EL (cell line): ENCODE results near the gene CYP3A4.
A peak's percentile ranks its signal among the peaks of the same experiment; 100 is the strongest.
"Not testable (repeated sequence)": the region's sequence is repeated elsewhere in the genome, so short reads cannot be mapped to it uniquely, and the experiment has no call there.

Experiments used
- DNase-seq: peaks from one replicate; pipeline ENCODE4 v3.0.0-alpha.2; 2016

Gene CYP3A4

DNA sequence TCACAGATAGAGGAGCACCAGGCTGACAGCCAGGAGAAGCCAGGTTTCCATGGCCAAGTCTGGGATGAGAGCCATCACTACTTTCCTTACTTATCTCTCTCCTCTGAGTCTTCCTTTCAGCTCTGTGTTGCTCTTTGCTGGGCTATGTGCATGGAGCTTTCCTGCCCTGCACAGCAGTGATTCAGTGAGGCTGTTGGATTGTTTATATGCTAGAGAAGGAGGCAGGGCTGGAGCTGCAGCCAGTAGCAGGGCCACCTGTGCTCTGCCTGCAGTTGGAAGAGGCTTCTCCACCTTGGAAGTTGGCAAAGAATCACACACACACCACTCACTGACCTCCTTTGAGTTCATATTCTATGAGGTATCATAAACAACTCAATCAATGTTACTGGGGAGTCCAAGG lies at the start of gene CYP3A4:
TSS of gene CYP3A4 (minus strand) at position 178 of the 400 bp plus-strand sequence. CDS start at position 75, 103 bp downstream.
- DNase-seq: no peak

DNA sequence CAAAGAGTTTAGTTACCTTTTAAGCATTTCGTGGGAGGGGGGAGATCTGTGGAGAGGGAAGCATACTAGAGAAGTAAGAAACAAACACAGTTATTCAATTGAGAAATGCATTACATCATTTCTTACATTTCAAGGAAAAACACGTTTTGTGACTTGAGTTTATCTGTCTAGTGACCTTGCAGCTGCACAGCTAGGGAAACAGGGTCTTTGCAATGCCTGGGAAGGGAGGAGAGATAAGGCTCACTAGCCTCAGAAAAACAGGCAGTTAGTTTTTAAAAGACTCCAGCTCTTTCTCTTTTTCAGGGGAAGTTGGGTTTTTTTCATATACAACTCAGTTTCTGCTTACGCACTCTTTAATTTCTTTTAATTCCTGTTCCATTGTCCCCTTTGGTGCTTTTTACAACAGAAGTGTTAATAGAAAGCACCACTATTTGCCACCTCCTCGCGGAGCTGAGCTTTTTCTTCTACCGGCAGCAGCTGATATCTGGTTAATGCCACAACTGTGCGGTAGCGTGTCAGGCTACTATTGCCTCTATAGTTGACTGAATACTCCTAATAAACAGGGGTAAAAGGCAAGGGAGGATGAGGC lies 49.4 kb upstream of the CYP3A4 start:
- DNase-seq: no peak

- DNase-seq: no peak
These were observed 47.6 kb upstream of the CYP3A4 start for GRCh38 chr7:99831595-99831994.

DNA sequence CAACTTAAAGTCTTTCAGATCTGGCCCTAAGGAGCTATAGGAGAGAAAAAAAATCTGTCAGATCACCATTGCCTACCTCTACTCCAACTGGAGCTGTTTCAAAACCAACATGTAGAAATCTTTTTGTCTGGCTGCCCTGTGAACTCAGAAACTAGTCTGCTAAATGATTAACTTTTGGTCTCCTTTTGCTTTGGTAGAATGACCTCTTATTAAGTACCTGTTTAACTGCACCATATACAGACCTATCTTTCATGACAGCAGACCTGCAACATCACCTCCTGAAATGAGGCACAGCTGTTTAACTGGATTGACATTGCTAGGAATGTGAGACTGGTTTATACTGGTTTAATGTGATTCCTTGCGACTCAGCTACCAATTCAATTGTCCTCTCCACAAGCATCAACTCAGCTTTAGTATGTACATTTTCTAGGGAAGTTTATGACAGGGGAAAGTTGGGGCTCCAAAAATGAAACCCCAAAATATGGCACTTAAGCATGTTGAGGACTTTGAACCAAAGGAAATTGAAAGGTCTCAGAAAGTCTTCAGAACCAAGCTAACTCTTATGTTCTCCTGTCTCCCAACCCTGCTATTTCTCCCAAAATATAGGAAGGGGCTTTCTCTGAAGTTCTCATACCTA lies 45.7 kb upstream of the CYP3A4 start:
- no peak for DNase-seq

DNA sequence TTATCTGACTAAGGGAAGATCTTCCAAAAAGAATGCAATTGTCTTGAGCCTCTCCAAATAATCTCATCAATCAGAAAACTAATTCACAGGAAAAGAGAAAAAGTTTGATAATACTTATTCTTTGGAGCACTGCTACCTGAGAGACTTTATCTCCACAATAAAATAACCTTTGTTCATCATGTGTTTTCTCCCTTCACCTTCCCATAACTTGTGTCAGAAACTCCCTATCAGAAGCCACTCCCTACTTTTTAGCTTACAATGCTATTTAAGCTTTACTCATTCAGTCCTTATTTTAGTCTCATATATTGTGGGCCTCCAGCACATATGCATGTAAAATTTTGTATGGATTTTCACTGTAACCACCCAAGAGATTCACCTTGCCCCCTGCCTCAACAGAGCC lies 44.8 kb upstream of the CYP3A4 start:
- DNase-seq: no peak

DNA sequence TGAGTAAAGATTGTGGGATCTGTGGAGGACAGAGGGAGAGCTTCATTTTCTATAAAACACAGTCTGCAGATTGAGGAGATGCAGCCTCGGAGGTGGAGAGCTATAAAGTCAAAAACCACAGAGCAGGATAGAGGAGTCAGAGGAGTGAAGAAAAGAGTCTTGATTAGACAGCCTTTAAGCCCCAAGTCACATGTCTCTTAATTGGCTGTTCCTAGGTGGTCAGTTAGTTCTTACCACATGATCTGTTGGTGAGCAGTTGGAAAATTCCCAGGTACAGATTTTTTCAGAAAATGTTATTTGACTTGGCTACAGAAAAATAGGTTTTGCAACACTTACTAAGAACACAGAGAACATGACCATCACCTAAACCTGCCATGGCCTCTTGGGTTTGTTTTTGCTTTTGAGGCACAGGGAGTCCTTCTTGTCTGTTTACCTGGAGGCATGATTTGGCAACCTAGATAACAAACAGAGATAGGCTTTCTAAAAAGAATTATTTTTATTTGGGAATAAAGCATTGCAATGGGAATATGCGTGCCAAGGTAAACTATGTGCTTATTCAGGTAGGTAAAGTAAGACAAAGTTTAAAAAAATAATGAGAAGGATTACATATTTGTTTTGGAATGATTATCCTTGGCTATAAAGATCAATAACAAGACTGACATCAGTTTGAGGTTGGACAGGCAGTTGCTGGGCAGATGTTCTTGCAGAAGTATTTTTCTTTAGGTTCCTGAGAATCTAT lies 43.2 kb upstream of the CYP3A4 start:
- no peak for DNase-seq

- no peak for DNase-seq
These were observed 41.9 kb upstream of the CYP3A4 start for GRCh38 chr7:99825873-99826272.

DNA sequence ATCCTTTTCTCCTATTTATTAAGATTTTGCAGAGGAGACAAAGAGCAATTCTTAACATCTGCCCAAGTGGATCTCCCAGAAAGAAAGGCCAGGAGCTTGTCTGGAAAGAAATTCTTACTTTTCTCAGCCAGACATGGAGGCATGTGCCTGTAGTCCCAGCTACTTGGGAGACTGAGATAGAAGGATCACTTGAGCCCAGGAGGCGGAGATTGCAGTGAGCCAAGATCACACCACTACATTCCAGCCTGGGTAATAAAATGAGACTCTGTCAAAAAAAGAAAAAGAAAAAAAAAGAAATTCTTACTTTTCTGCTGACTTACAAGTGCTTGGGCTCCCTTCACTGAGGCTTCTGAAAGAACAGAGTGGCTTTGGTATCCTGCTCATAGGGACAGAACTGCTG lies 41.5 kb upstream of the CYP3A4 start:
- DNase-seq: no peak

DNA sequence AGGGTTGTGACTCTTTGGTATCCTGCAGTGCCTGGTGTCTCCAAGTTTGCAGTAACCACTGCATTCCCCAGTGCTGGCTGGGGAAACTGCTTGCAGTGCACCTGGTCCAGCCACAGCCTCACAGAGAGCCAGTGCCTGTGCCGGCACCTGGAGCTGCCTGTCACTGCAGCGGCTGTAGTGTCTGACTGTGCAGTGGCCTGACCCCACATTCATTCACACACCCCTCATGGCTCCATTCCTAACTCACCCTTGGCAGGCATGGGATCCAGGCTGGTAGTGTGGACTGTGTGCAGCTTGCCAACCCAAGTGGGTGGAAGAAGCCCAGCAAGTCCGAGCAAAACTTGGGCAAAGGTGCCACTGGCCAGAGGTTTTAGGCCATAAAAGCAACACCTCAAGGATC lies 40.1 kb upstream of the CYP3A4 start:
- DNase-seq: no peak

- DNase-seq: no peak
These were observed 39.0 kb upstream of the CYP3A4 start for GRCh38 chr7:99822731-99823718.

- no peak for DNase-seq
These were observed 36.5 kb upstream of the CYP3A4 start for GRCh38 chr7:99820408-99821027.

GRCh38 chr7:99808766-99809165 lies 24.8 kb upstream of the CYP3A4 start:
- DNase-seq: no peak

- no peak for DNase-seq
These were observed 23.0 kb upstream of the CYP3A4 start for GRCh38 chr7:99806839-99807478.

GRCh38 chr7:99805641-99806040 lies 21.7 kb upstream of the CYP3A4 start:
- DNase-seq: no peak

DNA sequence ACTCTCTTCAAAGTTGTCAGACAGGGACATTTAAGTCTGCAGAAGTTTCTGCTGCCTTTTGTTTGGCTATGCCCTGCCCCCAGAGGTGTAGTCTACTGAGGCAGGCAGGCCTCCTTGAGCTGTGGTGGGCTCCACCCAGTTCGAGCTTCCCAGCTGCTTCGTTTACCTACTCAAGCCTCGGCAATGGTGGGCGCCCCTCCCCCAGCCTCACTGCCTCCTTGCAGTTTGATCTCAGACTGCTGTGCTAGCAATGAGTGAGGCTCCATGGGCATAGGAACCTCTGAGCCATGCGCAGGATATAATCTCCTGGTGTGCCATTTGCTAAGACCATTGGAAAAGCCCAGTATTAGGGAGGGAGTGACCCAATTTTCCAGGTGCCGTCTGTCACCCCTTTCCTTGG lies 19.1 kb upstream of the CYP3A4 start:
- not testable (repeated sequence) for DNase-seq

DNA sequence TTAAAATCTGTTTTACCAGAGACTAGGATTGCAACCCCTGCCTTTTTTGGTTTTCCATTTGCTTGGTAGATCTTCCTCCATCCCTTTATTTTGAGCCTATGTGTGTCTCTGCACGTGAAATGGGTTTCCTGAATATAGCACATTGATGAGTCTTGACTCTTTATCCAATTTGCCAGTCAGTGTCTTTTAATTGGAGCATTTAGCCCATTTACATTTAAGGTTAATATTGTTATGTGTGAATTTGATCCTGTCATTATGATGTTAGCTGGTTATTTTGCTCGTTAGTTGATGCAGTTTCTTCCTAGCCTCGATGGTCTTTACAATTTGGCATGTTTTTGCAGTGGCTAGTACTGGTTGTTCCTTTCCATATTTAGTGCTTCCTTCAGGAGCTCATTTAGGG lies 17.4 kb upstream of the CYP3A4 start:
- DNase-seq: not testable (repeated sequence)

- DNase-seq: no peak
These were observed 15.0 kb upstream of the CYP3A4 start for GRCh38 chr7:99798972-99799371.

DNA sequence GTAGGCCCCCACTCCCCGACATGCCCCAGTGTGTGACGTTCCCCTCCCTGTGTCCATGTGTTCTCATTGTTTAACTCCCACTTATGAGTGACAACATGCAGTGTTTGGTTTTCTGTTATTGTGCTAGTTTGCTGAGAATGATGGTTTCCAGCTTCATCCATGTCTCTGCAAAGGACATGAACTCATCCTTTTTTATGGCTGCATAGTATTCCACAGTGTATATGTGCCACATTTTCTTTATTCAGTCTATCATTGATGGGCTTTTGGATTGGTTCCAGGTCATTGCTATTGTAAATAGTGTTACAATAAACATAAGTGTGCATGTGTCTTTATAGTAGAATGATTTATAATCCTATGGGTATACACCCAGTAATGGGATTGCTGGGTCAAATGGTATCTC lies 11.9 kb upstream of the CYP3A4 start:
- not testable (repeated sequence) for DNase-seq

- peak; percentile 20 for DNase-seq
These were observed 10.9 kb upstream of the CYP3A4 start for GRCh38 chr7:99794585-99795502.

DNA sequence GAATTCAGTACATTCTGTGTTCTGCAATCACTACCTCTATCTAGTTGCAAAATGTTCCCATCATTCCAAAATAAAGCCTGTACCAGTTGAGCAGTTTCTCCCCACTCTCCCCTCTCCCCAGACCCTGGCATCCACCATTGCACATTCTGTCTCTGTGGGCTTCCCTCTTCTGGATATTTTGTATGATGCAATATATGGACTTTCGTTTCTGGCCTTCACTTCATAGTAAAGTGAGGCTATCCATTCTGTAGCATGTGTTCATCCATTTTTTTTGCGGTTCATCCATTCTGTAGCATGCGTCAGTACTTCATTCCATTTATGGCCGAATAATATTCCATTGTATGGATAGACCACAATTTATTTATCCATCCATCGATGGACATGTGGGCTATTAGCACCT lies 9.5 kb upstream of the CYP3A4 start:
- no peak for DNase-seq

GRCh38 chr7:99792967-99793366 lies 9.0 kb upstream of the CYP3A4 start:
- no peak for DNase-seq
